Mesendoderm (in vitro differentiated cells): Measurements from ENCODE around the gene UNKL.

Source experiments
- DNase-seq: peaks from one replicate; pipeline ENCODE4 v3.0.0; 2013
- H2AK5ac ChIP-seq: 2 replicates; pipeline ENCODE4 v1.6.1; 2013; ENCODE audit warnings: low read length, inconsistent platforms
- H2BK120ac ChIP-seq: 2 replicates; pipeline ENCODE4 v1.6.1; 2013; ENCODE audit warnings: low read depth, mild to moderate bottlenecking, low read length, moderate library complexity, mixed read lengths
- H2BK15ac ChIP-seq: replicated peaks from 2 replicates; pipeline ENCODE4 v1.6.1; 2013; ENCODE audit warnings: low read depth, mild to moderate bottlenecking, moderate library complexity
- H2BK5ac ChIP-seq: 2 replicates; pipeline ENCODE4 v1.6.1; 2013; ENCODE audit warnings: low read length, inconsistent platforms
- H3K18ac ChIP-seq: 2 replicates; pipeline ENCODE4 v1.6.1; 2013; ENCODE audit warnings: mild to moderate bottlenecking, low read length, mixed read lengths
- H3K23ac ChIP-seq: one replicate; pipeline ENCODE4 v1.6.1; 2013; ENCODE audit warnings: low read length
- H3K27ac ChIP-seq: 2 replicates; pipeline ENCODE4 v1.5.1; 2013; ENCODE audit warnings: low read depth, mild to moderate bottlenecking, inconsistent platforms, low read length, moderate library complexity
- H3K27me3 ChIP-seq: 2 replicates; pipeline ENCODE4 v1.6.1; 2013; ENCODE audit warnings: low read length, control low read depth, mild to moderate bottlenecking, inconsistent platforms; ENCODE audit not compliant: insufficient read depth, poor library complexity
- H3K36me3 ChIP-seq: 2 replicates; pipeline ENCODE4 v1.6.1; 2013; ENCODE audit warnings: low read length, inconsistent platforms; ENCODE audit not compliant: control insufficient read depth, insufficient read depth
- H3K4ac ChIP-seq: one replicate; pipeline ENCODE4 v1.6.1; 2013; ENCODE audit warnings: low read depth, mild to moderate bottlenecking, low read length, moderate library complexity
- H3K4me1 ChIP-seq: 2 replicates; pipeline ENCODE4 v1.6.1; 2013; ENCODE audit warnings: low read depth, low read length, inconsistent platforms; ENCODE audit not compliant: control insufficient read depth
- H3K4me2 ChIP-seq: 2 replicates; pipeline ENCODE4 v1.6.1; 2013; ENCODE audit warnings: low read length
- H3K4me3 ChIP-seq: 2 replicates; pipeline ENCODE4 v1.5.1; 2013; ENCODE audit warnings: mild to moderate bottlenecking, low read length
- H3K56ac ChIP-seq: one replicate; pipeline ENCODE4 v1.6.1; 2013; ENCODE audit warnings: low read length
- H3K79me1 ChIP-seq: 2 replicates; pipeline ENCODE4 v1.6.1; 2013; ENCODE audit warnings: low read length, inconsistent platforms
- H3K79me2 ChIP-seq: 2 replicates; pipeline ENCODE4 v1.6.1; 2013; ENCODE audit warnings: mild to moderate bottlenecking, low read length; ENCODE audit not compliant: control insufficient read depth, insufficient read depth
- H3K9ac ChIP-seq: 2 replicates; pipeline ENCODE4 v1.6.1; 2013; ENCODE audit warnings: low read length, inconsistent platforms
- H4K5ac ChIP-seq: one replicate; pipeline ENCODE4 v1.6.1; 2013; ENCODE audit warnings: low read length
- H4K8ac ChIP-seq: one replicate; pipeline ENCODE4 v1.6.1; 2013; ENCODE audit warnings: low read depth, mild to moderate bottlenecking, control low read depth, low read length, moderate library complexity
- WGBS: extraction: QIAGEN DNeasy Blood & Tissue Kit; methylation state at CpG from one replicate; pipeline ENCODE4 v1.1.7; 2013; ENCODE audit warnings: low lambda C conversion rate, missing lambda C conversion rate; ENCODE audit not compliant: insufficient coverage; ENCODE audit errors: extremely low coverage; 5-methylcytosine and 5-hydroxymethylcytosine counted together

The UNKL gene

GRCh38 chr16:1327619-1327947 is 86.9 kb downstream of the UNKL start:
- H3K18ac ChIP-seq = no peak overlapping the region
- no peak overlapping the region for H3K23ac ChIP-seq
- H3K36me3 ChIP-seq = no peaks in the 10 kb centered on the region
- peaks cover 2% of the 10 kb centered on the region for H3K4me1 ChIP-seq
- no peak overlapping the region for H3K27ac ChIP-seq
- H4K5ac ChIP-seq = no peak overlapping the region
- no peaks in the 10 kb centered on the region for H3K27me3 ChIP-seq
- H3K79me1 ChIP-seq = no peaks in the 10 kb centered on the region
- H3K56ac ChIP-seq = no peak overlapping the region
- H2AK5ac ChIP-seq = no peak overlapping the region
- no peak overlapping the region for H2BK120ac ChIP-seq
- no peak overlapping the region for H2BK5ac ChIP-seq
- H3K9ac ChIP-seq = no peak overlapping the region
- no peak overlapping the region for H3K4me2 ChIP-seq
- no peak overlapping the region for H2BK15ac ChIP-seq
- peak; percentile 50 for DNase-seq
- H3K4ac ChIP-seq = no peak overlapping the region
- no peaks in the 10 kb centered on the region for H3K79me2 ChIP-seq
- WGBS = no CpG with 5 or more reads among the region's 5 CpGs
- H3K4me3 ChIP-seq = no peak overlapping the region
- no peak overlapping the region for H4K8ac ChIP-seq

DNA sequence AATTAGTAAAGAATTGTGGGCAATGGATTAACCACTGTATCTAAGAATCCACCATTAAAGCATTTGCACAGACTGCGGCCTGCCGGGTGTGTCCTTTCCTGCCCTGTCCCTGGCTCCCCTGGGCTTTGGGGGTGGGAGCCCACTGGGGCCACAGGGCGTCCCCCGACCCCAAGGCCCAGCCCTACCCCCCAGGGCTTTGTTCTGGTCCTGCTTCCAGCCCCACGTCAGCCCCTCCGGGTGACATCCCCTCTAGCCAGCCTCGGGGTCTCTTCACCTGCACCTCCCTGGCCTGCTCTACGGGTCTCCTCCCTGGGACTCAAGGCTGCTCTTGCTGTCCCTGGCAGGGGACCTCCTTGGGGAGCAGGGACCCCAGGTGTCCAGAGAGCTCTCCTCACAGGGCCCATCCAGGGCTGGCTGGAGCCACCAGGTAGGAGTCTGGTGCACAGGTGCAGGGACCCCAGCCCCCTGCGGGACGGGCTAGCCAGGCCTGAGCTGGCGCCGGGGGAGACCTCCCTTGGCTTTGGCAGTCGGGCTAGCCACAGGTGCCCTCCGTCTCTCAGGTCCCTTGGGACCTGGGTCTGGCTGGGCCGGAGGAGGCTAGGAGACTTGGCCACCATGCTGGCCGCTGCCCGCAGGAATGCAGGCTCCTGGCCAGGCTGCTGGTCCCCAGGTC is 87.4 kb downstream of the UNKL start:
- whole genome bisulfite sequencing = no CpG with 5 or more reads among the region's 17 CpGs
- no peak overlapping the region for H3K27ac ChIP-seq

DNA sequence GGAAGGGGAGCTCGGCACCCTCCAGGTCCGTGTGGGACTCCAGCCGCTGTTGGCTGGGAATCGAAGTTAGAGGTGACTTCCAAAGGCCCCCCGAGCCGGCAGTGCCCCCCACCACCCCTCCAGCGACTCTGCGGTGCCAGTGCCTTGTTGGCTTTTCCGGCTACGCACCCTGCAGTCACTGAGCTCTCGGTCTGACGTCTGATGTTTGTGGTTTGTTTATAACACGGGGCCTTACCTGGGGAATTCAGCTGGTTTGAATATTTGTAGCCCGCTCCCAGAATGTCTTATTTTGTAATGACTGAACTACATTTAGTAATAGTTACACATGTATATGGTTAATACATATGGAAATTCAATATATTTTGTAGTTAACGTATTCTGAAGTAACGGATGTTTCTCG is 88.1 kb downstream of the UNKL start:
- no peak overlapping the region for H3K18ac ChIP-seq
- H3K27me3 ChIP-seq = no peaks in the 10 kb centered on the region
- H3K79me2 ChIP-seq = no peaks in the 10 kb centered on the region
- WGBS = no CpG with 5 or more reads among the region's 17 CpGs
- H4K5ac ChIP-seq = no peak overlapping the region
- H3K9ac ChIP-seq = no peak overlapping the region
- no peaks in the 10 kb centered on the region for H3K79me1 ChIP-seq
- H3K4ac ChIP-seq = no peak overlapping the region
- H4K8ac ChIP-seq = no peak overlapping the region
- H3K56ac ChIP-seq = no peak overlapping the region
- no peaks in the 10 kb centered on the region for H3K36me3 ChIP-seq
- H2BK5ac ChIP-seq = no peak overlapping the region
- H3K4me1 ChIP-seq = no peaks in the 10 kb centered on the region
- H2BK120ac ChIP-seq = no peak overlapping the region
- no peak overlapping the region for H3K27ac ChIP-seq
- no peak for DNase-seq
- no peak overlapping the region for H2AK5ac ChIP-seq
- no peak overlapping the region for H3K4me2 ChIP-seq
- no peak overlapping the region for H3K23ac ChIP-seq
- H3K4me3 ChIP-seq = no peak overlapping the region
- no peak overlapping the region for H2BK15ac ChIP-seq

More for the DNA sequence above, 87.4 kb downstream of the UNKL start:
- H3K4me2 ChIP-seq = no peak overlapping the region
- no peak overlapping the region for H3K9ac ChIP-seq
- no peak overlapping the region for H4K8ac ChIP-seq
- H3K4me3 ChIP-seq = no peak overlapping the region
- DNase-seq = no peak
- no peak overlapping the region for H2AK5ac ChIP-seq
- H3K79me1 ChIP-seq = no peaks in the 10 kb centered on the region
- H3K4me1 ChIP-seq = peaks cover 2% of the 10 kb centered on the region
- no peak overlapping the region for H3K18ac ChIP-seq
- H3K79me2 ChIP-seq = no peaks in the 10 kb centered on the region
- no peaks in the 10 kb centered on the region for H3K27me3 ChIP-seq
- H3K36me3 ChIP-seq = no peaks in the 10 kb centered on the region
- no peak overlapping the region for H2BK5ac ChIP-seq
- H3K23ac ChIP-seq = no peak overlapping the region
- no peak overlapping the region for H2BK120ac ChIP-seq
- H4K5ac ChIP-seq = no peak overlapping the region
- no peak overlapping the region for H2BK15ac ChIP-seq
- no peak overlapping the region for H3K56ac ChIP-seq
- no peak overlapping the region for H3K4ac ChIP-seq

DNA sequence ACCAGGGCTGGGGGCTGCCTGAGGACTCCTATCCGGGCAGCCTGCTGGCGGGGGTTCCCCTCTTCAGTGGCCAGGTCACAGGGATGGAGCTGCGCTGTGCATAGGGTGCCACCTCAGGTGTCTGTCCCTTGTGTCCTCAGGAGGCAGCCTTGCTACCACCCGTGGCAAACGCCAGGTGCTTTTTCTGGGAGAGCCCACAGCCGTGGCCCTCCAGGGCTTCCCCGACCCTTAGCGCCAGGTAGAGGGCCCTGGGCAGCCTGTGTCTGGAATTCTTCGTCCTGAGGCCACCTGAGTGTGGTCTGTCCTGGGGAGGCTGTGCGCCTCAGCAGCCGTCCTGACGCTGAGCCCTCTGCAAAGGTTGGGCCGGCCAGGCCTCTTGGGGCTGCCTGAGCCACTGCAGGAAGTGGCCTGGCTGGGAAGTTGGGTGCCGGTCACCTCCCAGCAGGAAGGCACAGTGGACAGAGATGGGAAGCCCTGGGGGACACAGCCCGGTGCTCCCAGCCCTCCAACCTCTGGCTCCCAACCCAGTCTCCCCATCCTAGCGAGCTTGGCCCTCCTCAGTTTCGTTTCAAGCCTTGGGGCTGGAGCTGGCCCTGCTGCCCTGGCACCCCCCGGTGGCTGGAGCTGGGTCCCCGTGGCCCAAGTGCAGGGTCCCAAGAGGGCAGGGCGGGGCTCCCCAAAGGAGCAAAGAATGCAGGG is 88.7 kb downstream of the UNKL start:
- no peaks in the 10 kb centered on the region for H3K79me2 ChIP-seq
- no peak overlapping the region for H2BK120ac ChIP-seq
- H3K23ac ChIP-seq = no peak overlapping the region
- no peak overlapping the region for H3K18ac ChIP-seq
- H3K4me2 ChIP-seq = no peak overlapping the region
- no peak overlapping the region for H2BK5ac ChIP-seq
- no CpG with 5 or more reads among the region's 20 CpGs for WGBS
- H3K56ac ChIP-seq = no peak overlapping the region
- H3K4me3 ChIP-seq = no peak overlapping the region
- no peak overlapping the region for H2AK5ac ChIP-seq
- H4K8ac ChIP-seq = no peak overlapping the region
- no peak overlapping the region for H3K9ac ChIP-seq
- no peaks in the 10 kb centered on the region for H3K4me1 ChIP-seq
- peak overlapping the region; percentile 8 for H3K27ac ChIP-seq
- peaks cover 2% of the 10 kb centered on the region for H3K36me3 ChIP-seq
- H2BK15ac ChIP-seq = no peak overlapping the region
- no peak for DNase-seq
- no peaks in the 10 kb centered on the region for H3K79me1 ChIP-seq
- H3K27me3 ChIP-seq = no peaks in the 10 kb centered on the region
- no peak overlapping the region for H3K4ac ChIP-seq
- H4K5ac ChIP-seq = no peak overlapping the region

DNA sequence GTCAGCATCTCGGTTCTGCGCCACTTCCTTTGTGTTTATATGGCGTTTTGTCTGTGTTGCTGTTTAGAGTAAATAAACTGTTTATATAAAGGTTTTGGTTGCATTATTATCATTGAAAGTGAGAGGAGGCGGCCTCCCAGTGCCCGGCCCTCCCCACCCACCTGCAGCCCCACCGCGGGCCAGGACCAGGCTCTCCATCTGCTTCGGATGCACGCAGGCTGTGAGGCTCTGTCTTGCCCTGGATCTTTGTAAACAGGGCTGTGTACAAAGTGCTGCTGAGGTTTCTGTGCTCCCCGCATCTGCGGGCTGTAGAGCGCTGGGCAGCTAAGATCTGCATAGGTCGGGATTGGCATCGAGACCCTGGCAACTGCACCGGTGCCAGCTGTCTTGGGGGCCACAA is 89.2 kb downstream of the UNKL start:
- Histone ChIP-seq H4K8ac (no peak overlapping the region), H3K4ac (no peak overlapping the region), H3K9ac (no peak overlapping the region), H3K56ac (no peak overlapping the region), H3K79me2 (no peaks in the 10 kb centered on the region), H2BK15ac (no peak overlapping the region), H4K5ac (no peak overlapping the region), H2BK120ac (no peak overlapping the region), H2BK5ac (no peak overlapping the region), H3K4me3 (no peak overlapping the region), H3K4me2 (no peak overlapping the region), H3K4me1 (no peaks in the 10 kb centered on the region), H3K27me3 (no peaks in the 10 kb centered on the region), H3K36me3 (peaks cover 7% of the 10 kb centered on the region), H3K27ac (no peak overlapping the region), H3K18ac (no peak overlapping the region), H3K23ac (no peak overlapping the region), H3K79me1 (no peaks in the 10 kb centered on the region), H2AK5ac (no peak overlapping the region)
- no CpG with 5 or more reads among the region's 15 CpGs for WGBS
- DNase-seq = no peak
